MM.1S (cell line): Measurements from ENCODE around the gene KRT76.

ENCODE experiments used
- DNase-seq: peaks from one replicate; pipeline ENCODE4 v3.0.0-alpha.2; 2015
- H2AFZ ChIP-seq: fragments of 300-600 bp; sonication (generic); 2 replicates; pipeline ENCODE4 v1.6.0; 2016; ENCODE audit warnings: antibody characterized with exemption, low read length
- H3F3A ChIP-seq: fragments of 300-600 bp; sonication (generic); 2 replicates; pipeline ENCODE4 v1.6.1; 2016; ENCODE audit warnings: mild to moderate bottlenecking, antibody characterized with exemption, low read length, moderate library complexity, mixed read lengths; ENCODE audit not compliant: insufficient read depth
- H3K27ac ChIP-seq: fragments of 300-600 bp; sonication (generic); 2 replicates; pipeline ENCODE4 v1.5.1; 2016; ENCODE audit warnings: mild to moderate bottlenecking, low read length
- H3K27me3 ChIP-seq: fragments of 300-600 bp; sonication (generic); replicated peaks from 2 replicates; pipeline ENCODE4 v1.6.0; 2016; ENCODE audit warnings: low read length; ENCODE audit not compliant: insufficient read depth
- H3K36me3 ChIP-seq: fragments of 300-600 bp; sonication (generic); replicated peaks from 2 replicates; pipeline ENCODE4 v1.6.1; 2016; ENCODE audit warnings: mild to moderate bottlenecking, low read length, mixed read lengths; ENCODE audit not compliant: insufficient read depth
- H3K4me1 ChIP-seq: fragments of 300-600 bp; sonication (generic); 2 replicates; pipeline ENCODE4 v1.6.1; 2016; ENCODE audit warnings: low read length, mixed read lengths
- H3K4me2 ChIP-seq: fragments of 300-600 bp; sonication (generic); 2 replicates; pipeline ENCODE4 v1.6.0; 2016; ENCODE audit warnings: low read depth, low read length
- H3K4me3 ChIP-seq: fragments of 300-600 bp; sonication (generic); 2 replicates; pipeline ENCODE4 v1.5.1; 2016; ENCODE audit warnings: low read length, mixed read lengths
- H3K79me2 ChIP-seq: fragments of 300-600 bp; sonication (generic); 2 replicates; pipeline ENCODE4 v1.6.1; 2016; ENCODE audit warnings: mixed run types, low read length, mixed read lengths
- H3K9ac ChIP-seq: fragments of 300-600 bp; sonication (generic); 2 replicates; pipeline ENCODE4 v1.6.1; 2016; ENCODE audit warnings: low read length, mixed read lengths
- H3K9me2 ChIP-seq: fragments of 300-600 bp; sonication (generic); replicated peaks from 2 replicates; pipeline ENCODE4 v1.6.1; 2016; ENCODE audit warnings: mild to moderate bottlenecking, low read length, mixed read lengths; ENCODE audit not compliant: insufficient read depth
- H3K9me3 ChIP-seq: fragments of 300-600 bp; sonication (generic); replicated peaks from 2 replicates; pipeline ENCODE4 v1.6.1; 2016; ENCODE audit warnings: mild to moderate bottlenecking, low read length, mixed read lengths; ENCODE audit not compliant: insufficient read depth
- H4K20me1 ChIP-seq: fragments of 300-600 bp; sonication (generic); 2 replicates; pipeline ENCODE4 v1.6.1; 2016; ENCODE audit warnings: mild to moderate bottlenecking, low read length, moderate library complexity, mixed read lengths; ENCODE audit not compliant: insufficient read depth
- EZH2 ChIP-seq: fragments of 300-600 bp; sonication (generic); optimal IDR thresholded peaks from 2 replicates; pipeline ENCODE3; 2017; ENCODE audit warnings: low read depth, mild to moderate bottlenecking, antibody characterized with exemption, low read length, mixed read lengths
- EZH2phosphoT487 ChIP-seq: fragments of 300-600 bp; sonication (generic); IDR thresholded peaks from 2 replicates; pipeline ENCODE4 v1.6.1; 2018; ENCODE audit warnings: antibody characterized with exemption, low read length
- TF ChIP-seq, protein P1 (sequence below): fragments of 300-600 bp; sonication (generic); IDR thresholded peaks from 2 replicates; pipeline ENCODE4 v1.5.1; 2016; ENCODE audit warnings: antibody characterized with exemption, low read length, mixed read lengths

KRT76 gene

DNA sequence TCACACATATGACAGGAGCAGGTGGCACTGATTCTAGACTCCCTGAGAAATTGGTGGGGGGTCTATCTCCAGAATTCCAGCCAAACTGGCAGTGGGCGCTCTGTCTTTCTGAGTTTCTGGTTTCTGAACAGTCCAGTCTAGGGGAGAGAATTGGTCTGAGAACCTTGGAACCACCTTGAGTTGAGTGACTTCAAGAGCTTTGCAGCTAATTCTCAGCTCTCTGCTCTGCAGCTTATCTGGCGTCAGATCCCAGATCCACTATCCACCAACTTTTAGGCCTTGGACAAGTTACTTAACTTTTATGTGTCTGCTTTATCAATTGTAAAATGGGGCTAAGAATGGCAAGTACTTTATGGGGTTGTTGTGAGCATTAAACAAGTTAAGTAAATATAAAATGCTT, 1.7 kb upstream of the KRT76 start:
- Histone ChIP-seq H2AFZ (no peak overlapping the region), H3K79me2 (no peaks in the 10 kb centered on the region), H3K9me2 (no peaks in the 10 kb centered on the region), H3K27ac (no peak overlapping the region), H3K36me3 (no peaks in the 10 kb centered on the region), H3K4me1 (no peaks in the 10 kb centered on the region), H3K4me3 (no peak overlapping the region), H3K4me2 (no peak overlapping the region), H3K9me3 (no peaks in the 10 kb centered on the region), H4K20me1 (no peaks in the 10 kb centered on the region), H3K27me3 (peaks cover 60% of the 10 kb centered on the region), H3K9ac (no peak overlapping the region), H3F3A (no peaks in the 10 kb centered on the region)
- TF ChIP-seq EZH2: no peak
- TF ChIP-seq, protein P1, sequence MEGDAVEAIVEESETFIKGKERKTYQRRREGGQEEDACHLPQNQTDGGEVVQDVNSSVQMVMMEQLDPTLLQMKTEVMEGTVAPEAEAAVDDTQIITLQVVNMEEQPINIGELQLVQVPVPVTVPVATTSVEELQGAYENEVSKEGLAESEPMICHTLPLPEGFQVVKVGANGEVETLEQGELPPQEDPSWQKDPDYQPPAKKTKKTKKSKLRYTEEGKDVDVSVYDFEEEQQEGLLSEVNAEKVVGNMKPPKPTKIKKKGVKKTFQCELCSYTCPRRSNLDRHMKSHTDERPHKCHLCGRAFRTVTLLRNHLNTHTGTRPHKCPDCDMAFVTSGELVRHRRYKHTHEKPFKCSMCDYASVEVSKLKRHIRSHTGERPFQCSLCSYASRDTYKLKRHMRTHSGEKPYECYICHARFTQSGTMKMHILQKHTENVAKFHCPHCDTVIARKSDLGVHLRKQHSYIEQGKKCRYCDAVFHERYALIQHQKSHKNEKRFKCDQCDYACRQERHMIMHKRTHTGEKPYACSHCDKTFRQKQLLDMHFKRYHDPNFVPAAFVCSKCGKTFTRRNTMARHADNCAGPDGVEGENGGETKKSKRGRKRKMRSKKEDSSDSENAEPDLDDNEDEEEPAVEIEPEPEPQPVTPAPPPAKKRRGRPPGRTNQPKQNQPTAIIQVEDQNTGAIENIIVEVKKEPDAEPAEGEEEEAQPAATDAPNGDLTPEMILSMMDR: no peak
- TF ChIP-seq EZH2phosphoT487: no peak
- no peak for DNase-seq

DNA sequence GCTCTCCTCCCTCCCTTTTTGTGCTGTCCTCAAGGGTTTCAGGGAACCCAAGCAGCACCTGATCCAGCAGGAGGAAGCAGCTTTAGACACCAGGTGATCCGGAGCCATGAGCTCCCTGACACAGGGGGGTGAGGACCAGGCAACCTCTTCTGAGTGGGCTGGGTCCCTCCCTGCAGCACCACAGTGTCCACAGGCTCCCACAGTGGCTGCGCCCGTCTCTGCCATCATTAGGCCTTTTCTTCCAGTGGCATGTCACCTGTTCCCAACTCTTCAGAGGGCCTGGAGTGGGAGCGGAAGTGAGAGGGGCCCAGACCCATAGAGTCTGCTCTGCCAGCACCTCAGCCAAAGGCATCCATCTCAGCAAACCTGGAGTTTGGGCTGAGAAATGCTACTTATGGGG, 421 bp upstream of the KRT76 start:
- Histone ChIP-seq H2AFZ (no peak overlapping the region), H3K4me3 (no peak overlapping the region), H4K20me1 (no peaks in the 10 kb centered on the region), H3K4me2 (no peak overlapping the region), H3K4me1 (no peaks in the 10 kb centered on the region), H3F3A (no peaks in the 10 kb centered on the region), H3K79me2 (no peaks in the 10 kb centered on the region), H3K36me3 (no peaks in the 10 kb centered on the region), H3K9ac (no peak overlapping the region), H3K9me3 (no peaks in the 10 kb centered on the region), H3K27ac (no peak overlapping the region), H3K27me3 (peaks cover 64% of the 10 kb centered on the region), H3K9me2 (no peaks in the 10 kb centered on the region)
- no peak for TF ChIP-seq EZH2phosphoT487
- no peak for TF ChIP-seq EZH2
- TF ChIP-seq, protein P1: no peak
- DNase-seq: no peak

DNA sequence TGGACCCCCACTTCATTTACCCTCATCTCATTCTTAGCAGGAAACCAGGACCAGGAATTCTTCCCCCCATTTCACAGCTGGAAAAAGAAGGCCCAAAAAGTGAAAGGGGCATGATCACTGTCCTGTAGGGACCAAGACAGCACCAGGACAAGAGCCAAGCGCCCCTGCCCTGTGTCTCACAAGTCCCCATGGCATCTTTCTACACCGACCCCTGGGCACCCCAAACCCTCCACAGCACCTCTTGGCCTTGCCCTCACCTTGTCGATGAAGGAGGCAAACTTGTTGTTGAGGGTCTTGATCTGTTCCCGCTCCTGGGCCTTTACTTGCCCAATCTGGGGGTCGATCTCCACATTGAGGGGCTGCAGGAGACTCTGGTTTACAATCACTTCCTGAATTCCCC, 710 bp downstream of the KRT76 start:
- Histone ChIP-seq H3K9me3 (no peaks in the 10 kb centered on the region), H3K27me3 (peaks cover 75% of the 10 kb centered on the region), H3K79me2 (no peaks in the 10 kb centered on the region), H3F3A (no peaks in the 10 kb centered on the region), H3K4me3 (no peak overlapping the region), H3K36me3 (no peaks in the 10 kb centered on the region), H3K4me2 (no peak overlapping the region), H4K20me1 (no peaks in the 10 kb centered on the region), H3K9ac (no peak overlapping the region), H3K27ac (no peak overlapping the region), H3K4me1 (no peaks in the 10 kb centered on the region), H2AFZ (no peak overlapping the region), H3K9me2 (no peaks in the 10 kb centered on the region)
- no peak for TF ChIP-seq EZH2phosphoT487
- TF ChIP-seq, protein P1: no peak
- TF ChIP-seq EZH2: no peak
- no peak for DNase-seq
